SK-N-SH (cell line): ENCODE data around the gene ABCA7. TPM values are rescaled to one million over a fixed set of nuclear protein-coding genes. Genes with fewer than 3 reads are reported as not detected.

Experiments
- CTCF ChIA-PET: fragments of 300-600, 350-600 bp; formaldehyde crosslinking; extraction: SDS; loops from one replicate; lab custom pipeline; 2021; lab: Yijun Ruan, JAX
- POLR2A ChIA-PET: fragments of 350-600 bp; sonication (Branson Sonifier 250); formaldehyde crosslinking; extraction: SDS; loops from one replicate; lab custom pipeline; 2020; ENCODE audit warnings: antibody characterized with exemption, inconsistent platforms; lab: Yijun Ruan, JAX
- DNase-seq: peaks from one replicate; pipeline ENCODE4 v3.0.0; 2012
- H2AFZ ChIP-seq: fragments of 200-600 bp; sonication (generic); 2 replicates; pipeline ENCODE4 v1.8.1; 2016; ENCODE audit warnings: antibody characterized with exemption, mild to moderate bottlenecking, low read depth
- H3F3A ChIP-seq: fragments of 200-600 bp; sonication (generic); replicated peaks from 2 replicates; pipeline ENCODE3; 2016; ENCODE audit warnings: antibody characterized with exemption, mild to moderate bottlenecking; ENCODE audit not compliant: insufficient read depth
- H3K27ac ChIP-seq, 2 experiments: fragments of 200-500 bp in 1 of 2; fragments of 200-600 bp in 1 of 2; sonication (Bioruptor generic) in 1 of 2; sonication (generic), shearing (Covaris generic) in 1 of 2; 2 replicates each; pipeline versions ENCODE4 v1.5.1 to v1.6.1; 2014 to 2016; ENCODE audit warnings: low read depth in 2 of 2, inconsistent platforms in 1 of 2, low read length in 1 of 2, mild to moderate bottlenecking in 1 of 2, mixed read lengths in 1 of 2
- H3K27me3 ChIP-seq: fragments of 200-600 bp; sonication (generic), shearing (Covaris generic); 2 replicates; pipeline ENCODE4 v1.6.1; 2016; ENCODE audit warnings: mixed run types; ENCODE audit not compliant: insufficient read depth
- H3K36me3 ChIP-seq, 2 experiments: fragments of 200-500 bp in 1 of 2; fragments of 200-600 bp in 1 of 2; sonication (Bioruptor generic) in 1 of 2; sonication (generic) in 1 of 2; replicated peaks in 1 of 2; 2 replicates each; pipeline versions ENCODE3 to v1.5.1; 2014 to 2016; ENCODE audit warnings: low read length in 1 of 2, mild to moderate bottlenecking in 1 of 2; ENCODE audit not compliant: insufficient read depth in 2 of 2, control insufficient read depth in 1 of 2
- H3K4me1 ChIP-seq, 2 experiments: fragments of 200-500 bp in 1 of 2; fragments of 200-600 bp in 1 of 2; sonication (Bioruptor generic) in 1 of 2; sonication (generic), shearing (Covaris generic) in 1 of 2; 2 replicates each; pipeline versions ENCODE4 v1.5.1 to v1.6.1; 2014 to 2016; ENCODE audit warnings: low read depth in 1 of 2, low read length in 1 of 2, mixed run types in 1 of 2; ENCODE audit not compliant: insufficient read depth in 2 of 2, control insufficient read depth in 1 of 2
- H3K4me2 ChIP-seq: fragments of 200-600 bp; sonication (generic), shearing (Covaris generic); 2 replicates; pipeline ENCODE4 v1.6.1; 2017; ENCODE audit warnings: mixed run types
- H3K4me3 ChIP-seq, 2 experiments: fragments of 200-500 bp in 1 of 2; fragments of 200-600 bp in 1 of 2; sonication (Bioruptor generic) in 1 of 2; sonication (generic), shearing (Covaris generic) in 1 of 2; 2 replicates each; pipeline versions ENCODE4 v1.5.1 to v1.8.1; 2014 to 2016; ENCODE audit warnings: low read depth in 2 of 2, inconsistent platforms in 1 of 2, low read length in 1 of 2, mild to moderate bottlenecking in 1 of 2, mixed read lengths in 1 of 2, moderate library complexity in 1 of 2
- H3K79me2 ChIP-seq: fragments of 200-600 bp; sonication (generic); 2 replicates; pipeline ENCODE4 v1.8.1; 2017; ENCODE audit warnings: mild to moderate bottlenecking; ENCODE audit not compliant: insufficient read depth
- H3K9ac ChIP-seq: fragments of 200-600 bp; sonication (generic); 2 replicates; pipeline ENCODE4 v1.6.1; 2017; ENCODE audit warnings: mixed run types
- H3K9me2 ChIP-seq: fragments of 200-600 bp; sonication (generic); 2 replicates; pipeline ENCODE4 v1.6.1; 2017; ENCODE audit warnings: mixed run types
- H3K9me3 ChIP-seq: fragments of 200-600 bp; sonication (generic); 2 replicates; pipeline ENCODE4 v1.6.1; 2017; ENCODE audit warnings: mixed run types, mild to moderate bottlenecking, moderate library complexity
- H4K20me1 ChIP-seq: fragments of 200-600 bp; sonication (generic); 2 replicates; pipeline ENCODE4 v1.6.1; 2017; ENCODE audit warnings: mild to moderate bottlenecking, mixed run types; ENCODE audit not compliant: insufficient read depth
- CTCF ChIP-seq: fragments of 200-600 bp; sonication (generic); IDR thresholded peaks from 2 replicates; pipeline ENCODE4 v1.6.1; 2017; ENCODE audit warnings: antibody characterized with exemption, mild to moderate bottlenecking, moderate library complexity
- FOSL2 ChIP-seq: IDR thresholded peaks from 2 replicates; pipeline ENCODE4 v1.4.0; 2012; ENCODE audit warnings: low read depth, mild to moderate bottlenecking, moderate library complexity, borderline replicate concordance
- FOXJ3 ChIP-seq: sonication (generic); formaldehyde crosslinking; IDR thresholded peaks from 2 replicates; pipeline ENCODE4 v1.5.1; 2020; ENCODE audit warnings: mild to moderate bottlenecking, missing genetic modification reagents
- FOXM1 ChIP-seq: IDR thresholded peaks from 2 replicates; pipeline ENCODE4 v1.4.0; 2012; ENCODE audit warnings: low read depth, mild to moderate bottlenecking
- GABPA ChIP-seq: IDR thresholded peaks from 2 replicates; pipeline ENCODE4 v1.4.0; 2012; ENCODE audit warnings: low read depth, mild to moderate bottlenecking
- JUND ChIP-seq: IDR thresholded peaks from 2 replicates; pipeline ENCODE4 v1.4.0; 2012
- MAX ChIP-seq: IDR thresholded peaks from 2 replicates; pipeline ENCODE4 v1.4.0; 2012; ENCODE audit warnings: low read depth
- MXI1 ChIP-seq: IDR thresholded peaks from 2 replicates; pipeline ENCODE4 v1.6.1; 2012; ENCODE audit warnings: mild to moderate bottlenecking, low read depth, low read length, improper control_type of control experiment
- NFIC ChIP-seq: IDR thresholded peaks from 2 replicates; pipeline ENCODE4 v1.4.0; 2012; ENCODE audit warnings: borderline replicate concordance
- NRF1 ChIP-seq: IDR thresholded peaks from 2 replicates; pipeline ENCODE4 v1.6.1; 2012; ENCODE audit warnings: low read depth, mild to moderate bottlenecking, low read length
- PBX3 ChIP-seq: IDR thresholded peaks from 2 replicates; pipeline ENCODE4; 2012
- POLR2AphosphoS5 ChIP-seq: IDR thresholded peaks from 2 replicates; pipeline ENCODE4 v1.6.1; 2012; ENCODE audit warnings: low read depth, low read length
- RCOR1 ChIP-seq: fragments of 150-350 bp; IDR thresholded peaks from 2 replicates; pipeline ENCODE4 v1.6.1; 2017; ENCODE audit warnings: antibody characterized with exemption, low read length
- RFX5 ChIP-seq: IDR thresholded peaks from 2 replicates; pipeline ENCODE4 v1.6.1; 2012; ENCODE audit warnings: mild to moderate bottlenecking, improper control_type of control experiment, low read length
- SMC3 ChIP-seq: IDR thresholded peaks from 2 replicates; pipeline ENCODE4 v1.6.1; 2012; ENCODE audit warnings: low read depth, low read length, improper control_type of control experiment
- TCF12 ChIP-seq: IDR thresholded peaks from 2 replicates; pipeline ENCODE4 v1.4.0; 2012
- TEAD4 ChIP-seq: IDR thresholded peaks from 2 replicates; pipeline ENCODE4 v1.4.0; 2012; ENCODE audit warnings: mild to moderate bottlenecking, borderline replicate concordance; ENCODE audit not compliant: insufficient read depth
- USF1 ChIP-seq: IDR thresholded peaks from 2 replicates; pipeline ENCODE4 v1.4.0; 2012; ENCODE audit warnings: low read depth, borderline replicate concordance
- USF2 ChIP-seq: fragments of 150-350 bp; IDR thresholded peaks from 2 replicates; pipeline ENCODE4 v1.6.1; 2017; ENCODE audit warnings: antibody characterized with exemption, low read length, low read depth, borderline replicate concordance
- ZBTB33 ChIP-seq: IDR thresholded peaks from 2 replicates; pipeline ENCODE4 v1.4.0; 2012; ENCODE audit warnings: low read depth, borderline replicate concordance
- WGBS: methylation state at CpG from one replicate; pipeline ENCODE4 v1.1.6; 2017; ENCODE audit warnings: low lambda C conversion rate; 5-methylcytosine and 5-hydroxymethylcytosine counted together
- polyA plus RNA-seq, 3 experiments: library from polyadenylated mRNA; depleted of rRNA; stranded (reverse); fragments of >200 nt; gene quantifications; 2 replicates each; pipeline ENCODE4 v1.2.3, GENCODE V29; 2012

Gene ABCA7
- polyA plus RNA-seq, 1 of the 3 experiments (the other 2 are of a cell fraction), result 7.8 TPM

GRCh38 chr19:1054102-1055027, 14.5 kb downstream of the ABCA7 start:
- CTCF ChIA-PET, result interaction anchor here (0.9 to 1.3 kb wide), 4 partner anchors 11 to 139 kb away, joined by 3 to 6 read pairs (median 5); partner anchors contain the start of gene ARHGAP45

GRCh38 chr19:1055028-1055425, 15.1 kb downstream of the ABCA7 start:
- H3K27me3 ChIP-seq, result no peaks in the 10 kb centered on the region
- no peak for DNase-seq
- no peak overlapping the region for H3K4me2 ChIP-seq
- no peaks in the 10 kb centered on the region for H3K4me1 ChIP-seq
- ChIA-PET CTCF (no interaction called here), POLR2A (no interaction called here)
- H3K27ac ChIP-seq, result no peak overlapping the region
- H4K20me1 ChIP-seq, result no peaks in the 10 kb centered on the region
- H3K4me3 ChIP-seq, result no peak overlapping the region
- TF ChIP-seq ZBTB33 (no peak), USF2 (no peak), USF1 (no peak), FOSL2 (no peak), CTCF (no peak), GABPA (no peak), SMC3 (no peak), POLR2AphosphoS5 (no peak), RFX5 (no peak), JUND (no peak), RCOR1 (no peak), MAX (no peak), NFIC (no peak), PBX3 (no peak), TEAD4 (no peak), TCF12 (no peak)
- 100% methylated on average over 3 of the region's 14 CpGs for WGBS
- H3K9me2 ChIP-seq, result no peaks in the 10 kb centered on the region
- H2AFZ ChIP-seq, result no peak overlapping the region
- H3K9ac ChIP-seq, result no peak overlapping the region
- peaks cover 11% of the 10 kb centered on the region; the same call in 1 of the 2 replicates for H3K9me3 ChIP-seq
- H3F3A ChIP-seq, result peaks cover 4% of the 10 kb centered on the region
- H3K79me2 ChIP-seq, result no peaks in the 10 kb centered on the region
- no peaks in the 10 kb centered on the region for H3K36me3 ChIP-seq

More at GRCh38 chr19:1054102-1055027, 14.5 kb downstream of the ABCA7 start:
- WGBS, result 81% methylated on average over 18 of the region's 28 CpGs
- POLR2A ChIA-PET, result no interaction called here
- Histone ChIP-seq H3K4me1 (no peaks in the 10 kb centered on the region), H3K27me3 (no peaks in the 10 kb centered on the region), H3K27ac (no peak overlapping the region), H4K20me1 (no peaks in the 10 kb centered on the region), H3K36me3 (no peaks in the 10 kb centered on the region), H3K9me2 (no peaks in the 10 kb centered on the region), H2AFZ (no peak overlapping the region), H3K4me3 (no peak overlapping the region), H3K79me2 (no peaks in the 10 kb centered on the region), H3K4me2 (no peak overlapping the region), H3F3A (peaks cover 4% of the 10 kb centered on the region), H3K9me3 (peaks cover 11% of the 10 kb centered on the region; the same call in 1 of the 2 replicates), H3K9ac (no peak overlapping the region)
- TF ChIP-seq NFIC, result no peak
- no peak for TF ChIP-seq FOXM1
- no peak for TF ChIP-seq MXI1
- TF ChIP-seq FOXJ3, result no peak
- TF ChIP-seq NRF1, result no peak
- TF ChIP-seq POLR2AphosphoS5, result no peak
- no peak for TF ChIP-seq SMC3
- no peak for DNase-seq
